ENCODE data around the gene NSRP1. TPM values are rescaled to one million over a fixed set of nuclear protein-coding genes. Genes with fewer than 3 reads are reported as not detected.

The NSRP1 gene
- total and polyA plus RNA-seq, 2 of the 4 experiments (the other 2 are of a cell fraction): 3.4 to 14.2 TPM

GRCh38 chr17:30082773-30083172 is 33.8 kb upstream of the NSRP1 start:
- POLR2A ChIA-PET (ENCODE audit: unreplicated experiment): no interaction called here
- H3K36me3 ChIP-seq (ENCODE audit: control insufficient read depth, insufficient read depth, low read length): no peaks in the 10 kb centered on the region
- H3K9me1 ChIP-seq (ENCODE audit: insufficient read depth, low read length): no peaks in the 10 kb centered on the region
- H4K91ac ChIP-seq (ENCODE audit: insufficient read depth, low read depth, low read length): no peak overlapping the region
- CTCF ChIA-PET: no interaction called here
- H2BK20ac ChIP-seq (ENCODE audit: low read depth, low read length): no peak overlapping the region
- in situ Hi-C loops (cut with MboI; ENCODE audit: low sequenced_read_pairs): loop anchor here (10.0 kb wide), 1 partner anchor 278 kb away; no protein-coding TSS in a partner anchor
- no peak overlapping the region for H3K56ac ChIP-seq (ENCODE audit: extremely low read depth, insufficient read depth, low read length)
- TF ChIP-seq BHLHE40 (IDR thresholded peaks at IDR 0.05; ENCODE audit: low read depth, low read length) (no peak), MXI1 (IDR thresholded peaks at IDR 0.05; ENCODE audit: borderline replicate concordance, low read depth, low read length) (no peak), POLR2A (IDR thresholded peaks at IDR 0.05; ENCODE audit: low read depth, low read length) (no peak), FOS (IDR thresholded peaks at IDR 0.05; ENCODE audit: low read depth, low read length) (no peak), SMC3 (IDR thresholded peaks at IDR 0.05; ENCODE audit: low read depth, low read length) (no peak), MAFK (IDR thresholded peaks at IDR 0.05; ENCODE audit: low read depth, low read length) (no peak), MAZ (IDR thresholded peaks at IDR 0.05; ENCODE audit: borderline replicate concordance, low read depth, low read length) (no peak), CEBPB (IDR thresholded peaks at IDR 0.05; ENCODE audit: low read depth, low read length) (no peak), ELK1 (IDR thresholded peaks at IDR 0.05; ENCODE audit: borderline replicate concordance, low read depth, low read length) (no peak), CHD1 (IDR thresholded peaks at IDR 0.05; ENCODE audit: low read depth, low read length) (no peak), RAD21 (IDR thresholded peaks at IDR 0.05; ENCODE audit: low read length) (no peak)
- TF ChIP-seq, protein P1, sequence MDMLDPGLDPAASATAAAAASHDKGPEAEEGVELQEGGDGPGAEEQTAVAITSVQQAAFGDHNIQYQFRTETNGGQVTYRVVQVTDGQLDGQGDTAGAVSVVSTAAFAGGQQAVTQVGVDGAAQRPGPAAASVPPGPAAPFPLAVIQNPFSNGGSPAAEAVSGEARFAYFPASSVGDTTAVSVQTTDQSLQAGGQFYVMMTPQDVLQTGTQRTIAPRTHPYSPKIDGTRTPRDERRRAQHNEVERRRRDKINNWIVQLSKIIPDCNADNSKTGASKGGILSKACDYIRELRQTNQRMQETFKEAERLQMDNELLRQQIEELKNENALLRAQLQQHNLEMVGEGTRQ (IDR thresholded peaks at IDR 0.05; ENCODE audit: low read depth, low read length): no peak
- no peak overlapping the region for H4K5ac ChIP-seq (ENCODE audit: low read depth, low read length)
- no peak overlapping the region for H2BK120ac ChIP-seq (ENCODE audit: low read depth, low read length)
- H3K27ac ChIP-seq (ENCODE audit: insufficient read depth, low read length): no peak overlapping the region
- H3K27me3 ChIP-seq (ENCODE audit: control insufficient read depth, insufficient read depth, low read length): peaks cover 40% of the 10 kb centered on the region
- no peak overlapping the region for H2AK9ac ChIP-seq (replicated peaks; ENCODE audit: low read depth, low read length, poor library complexity)
- H3K18ac ChIP-seq (ENCODE audit: low read depth, low read length): no peak overlapping the region
- H2AFZ ChIP-seq (replicated peaks; ENCODE audit: low read length, poor library complexity): no peak overlapping the region
- H3K14ac ChIP-seq (replicated peaks; ENCODE audit: low read depth, low read length): no peak overlapping the region
- intact Hi-C loops (cut with micrococcal nuclease): no loop called here
- no peak overlapping the region; the same call in 1 of the 2 replicates for H3K23ac ChIP-seq (ENCODE audit: low read depth, low read length)
- no peaks in the 10 kb centered on the region for H4K20me1 ChIP-seq (ENCODE audit: insufficient read depth, low read length)
- WGBS, 2 experiments (ENCODE audit: extremely low coverage in 2 of 2, insufficient read length in 1 of 2): 100% methylated on average over 2 of the region's 5 CpGs; no CpG with 5 or more reads in 1 of the 2 experiments
- H3K4me1 ChIP-seq (ENCODE audit: control insufficient read depth, insufficient read depth, low read length): no peaks in the 10 kb centered on the region
- H3K4me3 ChIP-seq (ENCODE audit: insufficient read depth, low read depth, low read length): no peak overlapping the region
- H3K4me2 ChIP-seq (ENCODE audit: low read depth, low read length): no peak overlapping the region
- no peaks in the 10 kb centered on the region; the same call in 1 of the 2 replicates for H3K9me3 ChIP-seq (ENCODE audit: control insufficient read depth, insufficient read depth, low read length)
- H4K8ac ChIP-seq (ENCODE audit: low read depth in 2 of 2, low read length in 2 of 2): no peak overlapping the region
- no peak overlapping the region for H2BK15ac ChIP-seq (ENCODE audit: low read depth, low read length)
- ATAC-seq (ENCODE audit: low read depth) (no peak), DNase-seq (no peak)
- H3K79me1 ChIP-seq (ENCODE audit: low read depth in 1 of 2, low read length in 2 of 2): no peaks in the 10 kb centered on the region
- H2AK5ac ChIP-seq (ENCODE audit: low read depth, low read length): no peak overlapping the region
- no peak overlapping the region for H3K4ac ChIP-seq (ENCODE audit: low read depth, low read length)
- H3K9ac ChIP-seq (ENCODE audit: low read depth, low read length): no peak overlapping the region
- H2BK5ac ChIP-seq (ENCODE audit: low read depth, low read length, poor library complexity, severe bottlenecking): no peak overlapping the region
- no TSS peak for BruUV-seq (replicated peaks)
- dilution Hi-C loops (cut with HindIII; ENCODE audit: low sequenced_read_pairs, unreplicated experiment): no loop called here

All from IMR-90 (cell line).